HuH-7.5 (cell line): ENCODE measurements around the gene MGA.
"Not testable (repeated sequence)": the region's sequence is repeated elsewhere in the genome, so short reads cannot be mapped to it uniquely, and the experiment has no call there.

Source experiments
- DNase-seq: peaks from one replicate; pipeline ENCODE4 v3.0.0; 2011; ENCODE audit warnings: low spot score

MGA gene

DNA sequence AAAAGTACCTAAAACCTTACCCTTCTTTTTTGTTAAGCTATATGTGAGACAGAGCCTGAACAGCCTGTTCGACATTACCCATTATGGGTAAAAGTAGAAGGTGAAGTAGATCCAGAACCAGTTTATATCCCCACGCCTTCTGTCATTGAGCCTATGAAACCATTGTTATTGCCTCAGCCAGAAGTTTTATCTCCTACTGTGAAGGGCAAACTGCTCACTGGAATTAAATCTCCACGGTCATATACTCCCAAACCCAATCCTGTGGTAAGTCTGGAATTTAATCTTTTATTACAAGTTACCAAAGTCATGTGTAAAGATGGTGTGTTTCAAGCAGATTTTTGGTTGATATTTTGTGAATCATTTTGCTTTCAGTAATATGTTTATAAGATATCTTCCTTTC lies 66.9 kb downstream of the MGA start:
- DNase-seq: no peak

DNA sequence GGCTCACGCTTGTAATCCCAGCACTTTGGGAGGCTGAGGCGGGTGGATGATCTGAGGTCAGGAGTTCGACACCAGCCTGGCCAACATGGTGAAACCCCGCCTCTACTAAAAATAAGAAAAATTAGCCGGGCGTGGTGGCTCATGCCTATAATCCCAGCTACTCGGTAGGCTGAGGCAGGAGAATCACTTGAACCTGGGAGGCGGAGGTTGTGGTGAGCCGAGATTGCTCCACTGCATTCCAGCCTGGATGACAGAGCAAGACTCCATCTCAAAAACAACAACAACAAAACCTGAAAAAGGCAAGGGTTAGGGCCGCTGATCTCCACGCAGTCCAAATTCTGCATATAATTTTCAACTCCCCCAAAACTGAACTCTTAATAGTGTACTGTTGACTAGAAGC lies 67.9 kb downstream of the MGA start:
- DNase-seq: not testable (repeated sequence)

DNA sequence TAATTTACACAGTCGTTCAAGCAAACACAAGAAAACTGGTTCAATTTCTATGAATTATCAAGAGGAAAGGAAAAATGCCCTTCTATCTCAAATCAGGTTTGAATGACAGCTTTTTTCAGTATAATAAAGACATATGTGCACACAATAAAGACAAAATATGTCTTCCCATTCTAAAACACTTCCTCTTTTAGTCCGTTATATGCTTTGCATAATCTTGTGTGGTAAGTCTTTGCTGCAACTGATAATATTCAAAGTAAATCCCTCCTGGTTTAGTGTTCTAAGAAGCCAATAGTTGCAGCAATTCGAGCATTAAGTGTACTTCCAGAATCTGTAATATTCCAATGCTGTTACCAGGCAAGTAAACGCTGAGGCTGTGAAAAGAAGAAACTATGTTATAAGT lies 70.3 kb downstream of the MGA start:
- no peak for DNase-seq

DNA sequence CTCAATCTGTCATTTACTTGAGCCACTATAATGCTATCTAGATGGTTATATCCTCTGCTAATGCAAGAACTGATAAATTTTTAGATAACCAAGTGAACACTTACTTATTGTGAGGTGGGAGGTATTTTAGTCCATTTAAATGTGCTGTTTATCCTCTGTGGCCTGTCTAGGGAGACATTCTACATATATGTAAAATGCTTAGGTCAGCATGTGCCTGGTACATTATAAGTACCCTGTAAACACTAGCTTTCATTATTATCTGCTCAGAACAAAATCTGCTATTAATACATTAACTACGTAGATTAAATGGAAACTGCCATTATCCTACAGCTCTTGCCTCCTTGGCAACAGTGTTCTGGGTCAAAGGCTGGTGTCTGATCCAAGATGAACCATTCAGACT lies 72.3 kb downstream of the MGA start:
- DNase-seq: no peak

DNA sequence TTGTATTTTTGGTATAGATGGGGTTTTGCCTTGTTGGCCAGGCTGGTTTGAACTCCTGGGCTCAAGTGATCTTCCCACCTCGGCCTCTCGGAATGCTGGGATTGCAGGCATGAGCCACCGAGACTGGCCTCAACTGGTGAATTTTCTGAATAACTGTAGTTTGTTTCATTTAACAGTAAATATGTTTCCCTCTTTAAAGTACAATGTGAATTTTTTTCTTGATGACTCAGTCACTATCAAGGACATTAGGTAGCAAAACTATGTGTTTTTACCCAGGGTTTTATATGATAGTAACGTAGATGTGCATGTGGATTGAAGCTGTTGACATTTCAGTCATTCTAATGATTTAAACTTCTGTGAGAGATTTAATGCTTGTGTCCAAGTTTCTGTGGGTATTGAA lies 73.9 kb downstream of the MGA start:
- DNase-seq: no peak

DNA sequence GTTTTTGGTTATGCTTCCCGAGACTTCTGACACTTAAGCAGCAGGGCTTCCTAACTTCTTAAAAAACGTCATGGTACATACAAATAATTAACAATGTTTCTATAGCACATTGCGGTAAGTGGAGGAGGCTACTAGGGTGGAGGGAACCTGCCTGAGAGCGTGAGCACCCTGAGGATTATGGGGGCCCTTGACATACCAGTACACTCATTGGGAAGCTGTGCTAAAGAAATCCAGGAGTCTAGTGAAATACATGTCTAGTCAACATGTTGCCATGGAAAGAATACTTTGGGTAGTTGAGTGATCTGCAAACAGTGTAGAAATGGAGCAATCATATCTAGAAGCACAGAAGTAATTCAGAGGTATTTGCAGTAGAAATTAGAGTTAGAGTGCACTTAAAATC lies 74.8 kb downstream of the MGA start:
- no peak for DNase-seq

DNA sequence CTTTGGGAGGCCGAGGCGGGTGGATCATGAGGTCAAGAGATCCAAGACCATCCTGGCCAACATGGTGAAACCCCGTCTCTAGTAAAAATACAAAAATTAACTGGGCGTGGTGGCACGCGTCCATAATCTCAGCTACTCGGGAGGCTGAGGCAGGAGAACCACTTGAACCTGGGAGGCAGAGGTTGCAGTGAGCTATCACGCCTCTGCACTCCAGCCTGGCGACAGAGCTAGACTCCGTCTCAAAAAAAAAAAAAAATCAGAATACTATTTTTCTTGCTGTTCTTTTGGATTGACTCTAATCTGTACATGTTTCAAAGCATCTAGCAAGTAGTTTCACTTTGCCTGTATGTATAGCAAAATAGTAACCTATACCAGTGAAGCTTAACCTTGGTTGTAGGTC lies 75.3 kb downstream of the MGA start:
- DNase-seq: not testable (repeated sequence)

DNA sequence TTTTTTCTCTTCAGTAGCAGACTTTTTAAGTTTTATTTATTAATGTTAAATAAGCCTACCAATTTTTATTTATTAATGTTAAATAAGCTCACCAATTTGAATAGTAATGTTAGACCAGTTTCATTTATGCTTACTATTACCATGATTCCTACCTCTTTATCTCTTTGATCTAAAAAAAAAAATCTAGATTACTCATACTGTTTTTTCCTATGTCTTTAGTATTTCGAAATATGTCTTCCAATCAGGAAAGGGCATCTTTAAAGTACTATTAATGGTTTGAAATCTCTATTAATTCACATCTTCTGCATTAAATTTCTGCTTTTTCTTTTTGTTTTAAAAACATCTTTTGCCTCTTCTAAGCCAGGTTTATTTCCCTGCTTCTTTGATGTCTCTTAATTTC lies 86.6 kb downstream of the MGA start:
- no peak for DNase-seq

DNA sequence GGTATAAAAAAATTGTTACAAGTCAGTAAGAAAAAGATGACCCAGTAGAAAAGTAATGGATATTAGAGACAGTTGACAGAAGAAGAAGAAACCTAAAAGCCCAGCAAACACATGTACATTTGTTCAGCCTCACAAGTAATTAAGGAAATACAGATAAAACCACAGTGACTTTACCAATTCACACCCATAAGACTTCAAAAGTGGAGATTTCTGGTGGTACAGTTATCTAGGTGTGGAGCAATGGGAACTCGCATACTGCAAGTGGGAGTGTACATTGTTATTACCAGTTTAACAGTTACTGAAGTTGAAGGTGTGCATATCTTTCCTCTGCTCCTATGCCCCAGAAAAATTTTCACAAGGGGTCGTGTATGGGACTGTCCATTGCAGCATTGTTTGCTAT lies 96.0 kb downstream of the MGA start:
- DNase-seq: no peak

DNA sequence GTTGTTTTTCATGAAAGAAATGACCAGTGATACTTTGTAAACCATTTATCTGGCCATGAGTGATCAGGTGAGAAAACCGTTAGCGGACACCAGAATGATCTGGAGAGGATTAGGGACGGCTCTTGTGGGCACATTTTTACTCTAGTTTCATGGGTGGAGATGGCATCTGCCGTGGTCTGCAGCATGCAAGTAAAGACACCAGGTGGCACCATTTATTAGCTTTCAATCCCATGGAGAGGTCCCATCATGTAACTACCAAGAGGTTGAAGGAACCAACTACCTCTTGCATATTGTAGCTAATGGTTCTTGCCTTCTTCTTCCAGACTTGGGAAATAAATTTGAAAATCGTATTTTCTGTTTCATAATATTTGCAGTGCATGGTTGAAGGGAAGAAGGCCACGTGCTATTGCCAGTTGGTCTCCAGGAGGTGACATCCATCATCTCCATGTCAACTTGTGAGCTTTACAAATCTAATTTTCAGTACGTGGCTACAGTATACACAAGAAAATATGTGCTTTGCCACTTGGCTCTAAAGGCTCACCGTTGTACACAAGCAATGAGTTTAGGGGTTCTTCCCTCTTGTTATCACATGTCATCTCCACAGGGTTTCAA lies 112.6 kb downstream of the MGA start:
- peak; percentile 37 for DNase-seq

DNA sequence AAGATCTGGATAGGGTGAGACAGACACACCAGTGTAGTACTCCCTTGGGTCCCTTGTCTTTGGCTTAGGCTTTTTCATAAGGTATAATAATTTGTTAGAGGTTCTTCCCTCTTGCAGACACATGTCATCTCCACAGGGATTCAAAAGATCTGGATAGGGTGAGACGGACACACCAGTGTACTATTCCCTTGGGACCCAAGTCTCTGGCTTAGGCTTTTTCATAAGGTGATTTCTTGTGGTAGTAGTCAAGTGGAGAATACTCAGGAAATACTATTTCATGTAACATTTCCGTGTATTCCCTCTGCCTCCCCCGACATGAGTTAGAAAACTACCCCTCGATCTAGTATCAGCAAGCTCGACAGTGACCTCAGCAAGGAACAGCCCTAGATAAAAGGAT lies 113.1 kb downstream of the MGA start:
- no peak for DNase-seq

DNA sequence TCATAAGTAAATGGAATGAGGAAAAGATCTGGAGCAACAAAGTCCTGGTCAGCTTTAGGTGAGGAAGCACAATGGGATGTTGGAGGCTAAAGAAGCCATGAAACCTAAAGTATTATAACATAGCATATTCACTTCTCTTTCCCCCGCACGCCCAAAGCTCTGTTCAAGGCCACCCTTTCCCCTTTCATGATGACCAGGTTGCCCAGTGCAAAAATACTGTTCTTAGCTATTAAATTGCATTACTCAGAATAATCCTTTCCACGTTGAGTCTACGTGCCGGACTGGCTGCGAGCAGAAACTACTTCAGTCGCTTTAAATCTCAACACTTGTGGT lies 113.5 kb downstream of the MGA start:
- no peak for DNase-seq

DNA sequence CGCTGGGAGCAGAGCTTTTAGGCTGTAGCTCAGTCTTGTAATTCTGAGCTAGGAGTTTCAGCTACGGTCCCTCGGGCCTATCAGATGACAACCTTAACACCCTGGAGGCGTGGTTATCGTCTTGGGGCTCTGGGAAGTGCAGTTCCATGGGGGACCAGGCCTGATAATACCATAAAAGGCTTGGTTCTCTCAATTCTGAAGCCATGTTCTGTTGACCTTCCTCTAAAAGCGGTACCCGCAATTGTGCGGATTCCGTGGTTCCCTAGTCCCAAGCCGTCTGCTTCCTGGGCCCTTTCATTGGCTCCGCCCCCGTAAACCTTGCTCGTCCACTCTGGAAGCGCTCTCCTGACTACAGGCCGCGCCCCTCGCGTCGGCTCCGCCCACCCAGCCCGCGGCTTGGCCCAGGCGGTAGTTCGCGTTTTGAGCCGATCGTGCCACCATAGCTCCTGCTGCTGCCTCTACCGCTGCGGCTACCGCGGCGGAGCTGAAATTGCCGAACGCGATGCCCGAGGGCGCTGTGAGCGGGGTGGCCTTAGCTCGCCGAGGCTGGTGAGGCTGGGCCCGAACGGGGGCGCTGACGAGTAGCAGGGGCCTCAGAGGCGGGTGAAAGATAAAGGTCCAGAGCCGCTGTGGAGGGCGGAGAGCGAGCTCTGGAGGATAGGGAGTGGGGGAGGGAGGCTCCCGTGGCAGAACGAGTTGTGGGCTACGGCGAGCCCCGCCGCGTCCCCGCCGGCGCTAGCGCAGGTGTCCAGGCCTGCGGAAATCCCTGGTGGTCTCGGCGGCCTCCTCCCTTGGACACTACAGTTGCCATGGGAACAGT lies 114.1 kb downstream of the MGA start, which contains the start of gene MAPKBP1:
MAPKBP1 (plus strand) TSS at position 423 of the 820 bp plus-strand sequence. CDS start 792 bp downstream, outside the sequence.
- peak; percentile 70 for DNase-seq

DNA sequence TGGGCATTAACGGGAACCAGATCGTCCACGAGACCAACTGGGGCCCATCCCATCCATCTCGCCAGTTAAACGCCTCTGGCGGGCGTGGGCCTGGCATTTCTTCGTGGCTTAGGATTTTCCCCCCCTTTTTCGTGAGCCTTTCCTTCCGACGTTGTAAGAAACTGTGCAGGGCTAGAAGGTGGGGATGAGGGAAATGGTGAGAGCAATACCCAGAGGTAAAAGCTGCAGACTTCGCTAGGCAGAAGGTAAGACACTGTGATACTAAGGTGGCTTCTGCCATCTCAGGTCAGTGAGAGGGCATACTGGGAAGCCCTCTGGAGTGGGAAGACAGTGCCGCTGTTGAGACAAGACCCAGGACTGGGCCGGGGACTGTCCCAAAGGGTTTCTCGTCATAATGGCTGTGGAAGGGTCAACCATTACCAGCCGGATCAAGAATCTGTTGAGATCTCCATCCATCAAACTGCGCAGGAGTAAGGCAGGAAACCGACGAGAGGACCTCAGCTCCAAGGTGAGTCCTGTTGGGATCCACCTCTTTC lies 114.7 kb downstream of the MGA start:
- DNase-seq: no peak

DNA sequence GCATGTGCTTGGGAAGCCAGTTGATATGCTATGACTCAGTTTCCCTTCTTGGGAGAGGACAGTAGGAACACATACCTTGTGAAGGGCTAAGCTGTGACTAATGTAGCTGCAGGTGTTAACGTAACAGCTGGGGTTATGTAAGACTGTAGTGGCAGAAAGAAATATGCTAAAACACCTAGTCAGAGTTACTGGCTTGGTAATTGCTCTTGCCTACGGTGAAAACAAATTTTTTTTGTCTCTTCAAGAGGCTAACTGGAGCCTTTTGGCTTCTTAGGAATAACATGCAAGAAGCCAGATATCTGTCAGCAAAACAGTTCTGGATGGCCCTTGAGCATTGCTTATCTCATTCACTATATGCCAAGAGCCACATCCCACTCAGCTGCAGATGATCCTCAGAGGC lies 115.4 kb downstream of the MGA start:
- no peak for DNase-seq

DNA sequence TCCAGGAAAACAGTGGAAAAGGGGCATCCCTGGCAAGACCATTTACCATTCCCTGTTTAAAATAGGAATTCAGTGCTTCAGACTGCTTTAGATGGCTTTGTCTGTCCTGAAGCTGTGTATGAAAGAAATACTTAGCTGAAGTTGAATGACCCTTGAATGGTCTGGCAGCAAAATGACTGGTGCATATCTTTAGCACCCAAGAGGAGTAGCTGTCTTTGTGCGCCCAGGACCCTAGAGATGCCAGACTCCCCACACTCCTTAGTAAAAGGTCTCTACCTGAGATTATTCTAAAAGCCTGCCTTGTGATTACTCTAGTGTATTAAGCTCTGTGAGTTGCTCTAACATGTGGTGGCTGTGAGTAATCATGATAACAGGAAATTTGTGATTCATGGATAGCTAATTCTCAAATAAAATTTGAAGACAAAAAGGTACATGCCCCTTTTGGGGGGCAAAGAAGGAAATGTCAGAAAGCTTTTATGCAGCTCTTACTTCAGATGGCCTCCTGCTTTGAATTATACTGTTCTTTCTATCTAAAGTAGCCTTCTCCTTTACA lies 117.3 kb downstream of the MGA start:
- DNase-seq: no peak

DNA sequence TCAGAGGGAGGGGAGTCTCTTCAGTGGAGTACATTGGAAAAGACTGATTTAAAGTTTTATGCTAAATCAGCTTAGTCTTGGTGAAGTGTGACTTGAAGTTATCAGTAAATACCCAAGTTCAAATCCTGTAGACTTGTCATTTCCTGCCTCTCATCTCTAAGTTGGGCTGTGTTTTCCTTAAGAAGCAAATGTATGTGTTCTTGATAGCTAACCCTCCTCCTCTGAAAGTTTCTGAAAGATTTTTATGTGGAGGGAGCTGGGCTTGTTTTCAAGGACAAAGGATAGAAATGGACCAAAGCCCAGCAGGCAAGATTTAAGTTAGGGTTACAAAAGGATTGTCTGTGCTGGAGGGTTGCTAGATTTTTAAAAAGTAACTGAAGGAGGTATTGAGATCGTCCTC lies 118.3 kb downstream of the MGA start:
- DNase-seq: no peak

DNA sequence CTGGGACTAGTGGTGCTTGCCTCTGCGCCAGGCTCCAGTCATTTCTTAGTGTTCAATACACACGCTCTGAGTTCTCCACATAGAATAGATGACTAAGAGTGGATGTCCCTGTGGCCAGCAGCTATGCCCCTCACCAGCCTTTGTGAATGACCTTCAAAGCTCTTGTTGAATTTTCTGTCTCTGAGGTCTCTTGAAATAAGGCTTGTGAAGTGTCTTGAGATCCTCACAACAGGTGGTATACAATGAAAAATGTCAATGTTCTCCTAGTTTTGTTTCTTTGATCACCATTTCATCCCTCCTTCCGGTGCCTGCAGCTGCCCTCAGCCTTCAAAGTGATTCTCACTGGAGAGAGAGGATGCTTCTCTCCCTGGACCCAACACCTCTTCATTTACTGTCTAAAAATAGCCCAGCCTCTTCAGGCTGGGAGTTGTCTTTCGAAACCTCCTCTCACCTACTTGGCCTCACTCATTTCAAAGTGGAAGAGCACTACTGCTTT lies 119.5 kb downstream of the MGA start:
- DNase-seq: no peak

DNA sequence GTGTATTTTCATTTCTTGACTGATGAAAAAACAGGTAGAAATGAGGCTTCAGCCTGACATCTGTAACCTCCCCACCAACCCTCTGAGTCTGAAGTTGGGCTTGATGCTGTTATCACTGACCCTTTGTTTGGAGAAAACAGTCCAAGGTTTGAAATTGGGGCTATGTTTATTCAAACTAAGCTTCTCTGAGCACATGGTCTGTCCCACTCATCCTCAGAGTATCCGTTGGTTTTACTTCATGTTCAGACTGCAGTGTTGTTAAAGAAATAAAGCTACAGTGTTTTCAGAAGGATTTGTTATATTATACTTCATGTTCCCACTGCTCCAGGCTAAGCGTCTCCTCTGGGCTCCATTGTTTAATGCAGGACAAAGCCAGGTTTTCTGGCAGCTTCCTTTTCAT lies 120.1 kb downstream of the MGA start:
- DNase-seq: no peak

DNA sequence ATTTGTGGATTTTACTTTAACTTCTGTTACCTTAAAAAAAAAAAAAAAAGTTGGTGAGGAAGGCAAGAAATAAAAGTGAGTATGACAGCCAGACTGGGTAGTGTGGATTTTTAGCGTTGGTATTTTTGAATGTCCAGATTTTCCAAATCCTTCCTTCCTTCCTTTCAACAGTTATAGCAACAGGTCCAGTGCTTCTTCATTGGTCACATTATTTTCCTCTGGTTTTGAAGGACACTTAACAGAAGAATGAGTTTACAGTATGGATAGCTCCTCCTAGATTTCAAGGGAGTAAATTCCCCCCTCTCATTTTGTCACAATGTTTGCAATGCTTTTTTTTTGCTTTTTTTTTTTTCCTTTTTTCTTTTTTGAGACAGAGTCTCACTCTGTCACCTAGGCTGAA lies 120.5 kb downstream of the MGA start:
- no peak for DNase-seq

DNA sequence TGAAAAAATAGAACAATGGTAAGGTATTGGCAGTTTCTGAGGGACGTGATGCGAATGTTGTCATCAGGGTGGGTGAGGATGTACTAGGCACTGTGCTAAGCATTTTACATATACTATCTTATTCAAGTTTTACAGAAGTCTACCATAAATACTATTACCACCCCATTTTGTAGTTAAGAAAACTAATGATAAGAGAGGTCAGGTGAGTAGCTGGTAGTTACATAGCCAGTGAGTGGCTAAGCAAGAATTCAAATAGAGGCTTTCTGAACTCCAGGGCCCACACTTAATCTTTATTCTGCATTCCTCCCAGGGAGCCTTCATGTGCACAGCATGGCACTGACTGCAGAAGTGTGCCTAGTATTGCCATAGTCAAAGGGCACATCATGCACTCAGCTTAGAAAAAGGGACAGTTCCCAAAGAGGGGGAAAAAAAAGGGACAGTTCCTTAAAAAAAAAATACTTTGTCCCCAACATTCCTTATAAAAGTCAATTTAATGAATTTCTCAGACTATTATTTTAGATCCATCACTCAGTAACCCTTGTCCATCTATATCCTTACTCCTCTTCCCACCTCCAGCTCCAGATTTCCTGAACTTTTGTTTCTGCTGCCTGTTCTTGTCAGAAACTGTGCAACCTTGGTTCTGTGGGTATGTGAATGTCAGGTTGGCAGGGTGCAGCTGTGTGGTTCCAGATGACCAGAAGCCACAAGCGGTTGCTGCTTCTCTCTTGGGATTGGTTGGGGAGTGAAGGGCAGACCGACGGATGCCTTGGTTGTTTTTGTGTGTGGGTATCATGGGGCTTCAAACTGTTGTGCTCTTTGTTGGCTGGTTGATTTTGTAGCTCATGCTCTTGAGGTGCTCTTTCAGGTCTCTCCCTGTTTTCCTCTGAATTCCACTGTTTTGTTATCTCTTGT lies 122.4 kb downstream of the MGA start:
- DNase-seq: no peak

DNA sequence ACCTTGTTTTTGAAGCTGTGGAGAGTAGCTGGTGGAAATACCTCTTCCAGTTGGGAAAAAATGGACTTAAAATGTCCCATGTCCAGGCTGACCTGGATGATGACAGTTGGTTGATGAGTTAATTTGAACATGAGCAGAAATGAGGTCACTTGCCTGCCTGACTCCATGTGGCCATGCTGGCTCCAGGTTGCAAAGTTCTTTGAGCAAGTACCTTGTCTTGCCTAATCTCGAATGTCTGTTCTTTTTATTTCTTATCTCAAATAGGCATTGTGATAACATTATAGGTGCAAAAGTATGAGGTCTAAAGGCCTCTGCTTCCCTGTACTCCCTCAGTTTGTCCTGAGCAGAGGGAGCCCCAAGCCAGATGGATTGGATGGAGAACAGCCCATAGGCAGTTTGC lies 123.1 kb downstream of the MGA start:
- no peak for DNase-seq
